ENCODE measurements around the gene ELF3. TPM values are rescaled to one million over a fixed set of nuclear protein-coding genes. Genes with fewer than 3 reads are reported as not detected.
A peak's percentile ranks its signal among the peaks of the same experiment; 100 is the strongest.
"Not testable (repeated sequence)": the region's sequence is repeated elsewhere in the genome, so short reads cannot be mapped to it uniquely, and the experiment has no call there.

ELF3 gene
- total RNA-seq, 2 experiments from 2014 or later, result 2.0 to 2.7 TPM

GRCh38 chr1:202058001-202058908 is 47.9 kb downstream of the ELF3 start:
- ChIA-PET POLR2A (no interaction called here), CTCF (no interaction called here)
- no peak for TF ChIP-seq CTCF (IDR thresholded peaks at IDR 0.05)
- H3K27me3 Mint-ChIP-seq, result peaks cover 12% of the 10 kb centered on the region
- DNase-seq (peak in 1 of 14 experiments; percentile 7), ATAC-seq (ENCODE audit: poor library complexity) (no peak)
- no peaks in the 10 kb centered on the region for H3K36me3 Mint-ChIP-seq (ENCODE audit: low read depth)
- H3K36me3 ChIP-seq (ENCODE audit: insufficient read depth, low read length), result no peaks in the 10 kb centered on the region
- no peak overlapping the region for H3K4me3 Mint-ChIP-seq
- H3K4me1 ChIP-seq (ENCODE audit: insufficient read depth, low read length), result no peaks in the 10 kb centered on the region
- H3K27me3 ChIP-seq (ENCODE audit: control insufficient read depth in 1 of 2, insufficient read depth in 2 of 2, low read length in 2 of 2), result peaks cover 0 to 5% of the 10 kb centered on the region in 2 experiments
- no peaks in the 10 kb centered on the region for H3K4me1 Mint-ChIP-seq (ENCODE audit: low read depth)
- H3K4me3 ChIP-seq (ENCODE audit: low read length), result no peak overlapping the region
- intact Hi-C loops (cut with DNase I, micrococcal nuclease), result no loop called here
- H3K27ac Mint-ChIP-seq, result no peak overlapping the region
- H3K27ac ChIP-seq (ENCODE audit: low read depth in 1 of 2, low read length in 2 of 2), result no peak overlapping the region
- no peaks in the 10 kb centered on the region for H3K9me3 Mint-ChIP-seq
- no peaks in the 10 kb centered on the region for H3K9me3 ChIP-seq (ENCODE audit: control insufficient read depth in 1 of 2, insufficient read depth in 1 of 2, low read length in 2 of 2)

- Histone ChIP-seq H3K36me3 (ENCODE audit: insufficient read depth, low read length) (no peaks in the 10 kb centered on the region), H3K9me3 (ENCODE audit: control insufficient read depth in 1 of 2, insufficient read depth in 1 of 2, low read length in 2 of 2) (no peaks in the 10 kb centered on the region), H3K27me3 (ENCODE audit: control insufficient read depth in 1 of 2, insufficient read depth in 2 of 2, low read length in 2 of 2) (peaks cover 0 to 5% of the 10 kb centered on the region in 2 experiments), H3K27ac (ENCODE audit: low read depth in 1 of 2, low read length in 2 of 2) (no peak overlapping the region), H3K4me1 (ENCODE audit: insufficient read depth, low read length) (no peaks in the 10 kb centered on the region), H3K4me3 (ENCODE audit: low read length) (no peak overlapping the region)
- Mint-ChIP-seq H3K27me3 (peaks cover 7% of the 10 kb centered on the region), H3K9me3 (no peaks in the 10 kb centered on the region), H3K4me3 (no peak overlapping the region), H3K4me1 (ENCODE audit: low read depth) (no peaks in the 10 kb centered on the region), H3K36me3 (ENCODE audit: low read depth) (no peaks in the 10 kb centered on the region), H3K27ac (no peak overlapping the region)
- intact Hi-C loops (cut with DNase I, micrococcal nuclease), result no loop called here
- CTCF ChIA-PET, result no interaction called here
- TF ChIP-seq CTCF (IDR thresholded peaks at IDR 0.05), result no peak
- POLR2A ChIA-PET, result no interaction called here
- ATAC-seq (ENCODE audit: poor library complexity) (no peak), DNase-seq (no peak)
These were observed 50.7 kb downstream of the ELF3 start for GRCh38 chr1:202061055-202061454.

- H3K4me3 ChIP-seq (ENCODE audit: low read length); ATAC-seq (ENCODE audit: poor library complexity); CTCF ChIA-PET; H3K27me3 Mint-ChIP-seq; H3K27ac ChIP-seq (ENCODE audit: low read depth in 1 of 2, low read length in 2 of 2); DNase-seq; H3K4me1 Mint-ChIP-seq (ENCODE audit: low read depth); H3K9me3 Mint-ChIP-seq; H3K4me3 Mint-ChIP-seq; H3K27ac Mint-ChIP-seq; H3K36me3 ChIP-seq (ENCODE audit: insufficient read depth, low read length); intact Hi-C loops (cut with DNase I, micrococcal nuclease); H3K9me3 ChIP-seq (ENCODE audit: control insufficient read depth in 1 of 2, insufficient read depth in 1 of 2, low read length in 2 of 2); H3K27me3 ChIP-seq (ENCODE audit: control insufficient read depth in 1 of 2, insufficient read depth in 2 of 2, low read length in 2 of 2); H3K4me1 ChIP-seq (ENCODE audit: insufficient read depth, low read length); POLR2A ChIA-PET; H3K36me3 Mint-ChIP-seq (ENCODE audit: low read depth): not testable (repeated sequence)
These were observed 51.4 kb downstream of the ELF3 start for GRCh38 chr1:202061787-202062186.

GRCh38 chr1:202062636-202063035 is 52.2 kb downstream of the ELF3 start:
- H3K4me3 ChIP-seq (ENCODE audit: low read length); H3K4me1 Mint-ChIP-seq (ENCODE audit: low read depth); H3K9me3 Mint-ChIP-seq; H3K36me3 Mint-ChIP-seq (ENCODE audit: low read depth); H3K4me1 ChIP-seq (ENCODE audit: insufficient read depth, low read length); H3K27me3 Mint-ChIP-seq; intact Hi-C loops (cut with DNase I, micrococcal nuclease); H3K9me3 ChIP-seq (ENCODE audit: control insufficient read depth in 1 of 2, insufficient read depth in 1 of 2, low read length in 2 of 2); H3K4me3 Mint-ChIP-seq; CTCF ChIA-PET; ATAC-seq (ENCODE audit: poor library complexity); DNase-seq; H3K27ac Mint-ChIP-seq; H3K27me3 ChIP-seq (ENCODE audit: control insufficient read depth in 1 of 2, insufficient read depth in 2 of 2, low read length in 2 of 2); H3K27ac ChIP-seq (ENCODE audit: low read depth in 1 of 2, low read length in 2 of 2); H3K36me3 ChIP-seq (ENCODE audit: insufficient read depth, low read length): not testable (repeated sequence)
- POLR2A ChIA-PET, result interaction anchor here (0.7 kb wide), 1 partner anchor 97 kb away, joined by 3 read pairs; the partner anchor contains the start of gene PTPN7
